Fibroblast of villous mesenchyme (primary cell): Measurements from ENCODE around the gene SYCE1. TPM values are rescaled to one million over a fixed set of nuclear protein-coding genes. Genes with fewer than 3 reads are reported as not detected.

Source experiments
- DNase-seq: peaks from one replicate; pipeline ENCODE4 v3.0.0-alpha.2; 2010; ENCODE audit warnings: low read depth
- H3K4me3 ChIP-seq: 2 replicates; pipeline ENCODE4 v1.5.1; 2011; ENCODE audit warnings: low read depth, mild to moderate bottlenecking, low read length
- CTCF ChIP-seq: IDR thresholded peaks from 2 replicates; pipeline ENCODE4 v1.5.1; 2012; ENCODE audit warnings: low read depth, mild to moderate bottlenecking, low read length; ENCODE audit not compliant: insufficient read depth
- total RNA-seq: library from RNA; depleted of rRNA; stranded (reverse); fragments of >200 nt; gene quantifications from 2 replicates; pipeline ENCODE4 v1.2.3, GENCODE V29; 2012

Gene SYCE1
- total RNA-seq, 1 donor, result 1.3 TPM

- no peak overlapping the region for H3K4me3 ChIP-seq
- no peak for TF ChIP-seq CTCF
- no peak for DNase-seq
Measured at GRCh38 chr10:133509700-133510099, 55.7 kb downstream of the SYCE1 start.

Other genes with a start within 250 kb of the SYCE1 start
- not detected in 2 replicates for gene CALY, start 228.7 kb downstream of the SYCE1 start, total RNA-seq
- not detected in 2 replicates for gene PRAP1, start 218.2 kb downstream of the SYCE1 start, total RNA-seq
- 7.3 and 13.2 TPM in 2 replicates for gene FUOM, start 207.6 kb downstream of the SYCE1 start, total RNA-seq
- 50.3 and 59.6 TPM in 2 replicates for gene ECHS1, start 192.2 kb downstream of the SYCE1 start, total RNA-seq
- 6.4 and 7.8 TPM in 2 replicates for gene PAOX, start 186.3 kb downstream of the SYCE1 start, total RNA-seq
- gene MTG1, start 171.4 kb downstream of the SYCE1 start, total RNA-seq, result 22.5 and 35.4 TPM in 2 replicates
- 0.32 and 0.43 TPM in 2 replicates for gene SPRN, start 141.0 kb downstream of the SYCE1 start, total RNA-seq
- 2.6 and 4.2 TPM in 2 replicates for gene SCART1, start 111.6 kb downstream of the SYCE1 start, total RNA-seq
- 1.3 and 1.6 TPM in 2 replicates for gene CYP2E1, start 38.2 kb downstream of the SYCE1 start, total RNA-seq
- gene FRG2B, start 61.2 kb upstream of the SYCE1 start, total RNA-seq, result under 0.01 TPM in 1 of 2 replicates, not detected in the other